Measurements from ENCODE around the gene SPEN.
"Not testable (repeated sequence)": the region's sequence is repeated elsewhere in the genome, so short reads cannot be mapped to it uniquely, and the experiment has no call there.

The SPEN gene

DNA sequence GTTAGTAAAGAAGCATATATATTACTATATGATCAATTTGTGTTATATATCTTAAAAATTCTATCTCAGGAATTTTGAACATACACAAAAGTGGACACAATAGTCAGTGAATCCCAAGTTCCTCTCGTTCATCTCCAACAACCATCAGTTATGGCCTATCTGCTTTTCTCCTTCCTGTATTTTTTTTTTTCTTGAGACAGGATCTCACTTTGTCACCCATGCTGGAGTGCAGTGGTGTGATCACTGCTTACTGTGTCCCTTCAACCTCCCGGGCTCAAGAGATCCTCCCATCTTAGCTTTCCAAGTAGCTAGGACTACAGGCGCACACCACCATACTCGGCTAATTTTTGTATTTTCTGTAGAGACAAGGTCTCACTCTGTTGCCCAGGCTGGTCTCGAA lies 9.4 kb downstream of the SPEN start:
- no peak for DNase-seq

DNA sequence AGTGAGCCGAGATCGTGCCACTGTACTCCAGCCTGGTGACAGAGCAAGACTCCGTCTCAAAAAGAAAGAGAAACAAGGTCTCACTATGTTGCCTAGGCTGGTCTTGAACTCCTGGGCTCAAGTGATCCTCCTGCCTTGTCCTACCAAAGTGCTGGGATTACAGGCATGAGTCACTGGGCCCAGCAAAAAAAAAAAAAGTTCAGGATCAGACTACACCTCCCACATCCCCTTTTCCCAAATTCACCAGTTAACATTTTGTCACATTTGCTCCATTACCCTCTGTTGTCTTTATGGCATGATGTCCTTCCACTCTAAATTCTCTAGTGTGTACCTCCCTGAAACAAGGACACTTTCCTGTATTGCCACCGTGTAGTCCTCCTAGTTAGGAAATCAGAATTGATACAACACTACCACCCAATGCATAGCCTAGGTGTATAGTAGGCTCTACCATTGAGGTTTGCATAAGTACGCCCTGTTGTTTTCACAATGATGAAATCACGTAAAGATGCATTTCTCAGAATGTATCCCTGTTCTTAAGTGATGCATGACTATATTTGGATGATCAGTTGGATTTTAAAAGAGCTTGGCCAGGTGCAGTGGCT lies 10.7 kb downstream of the SPEN start:
- no peak for DNase-seq

DNA sequence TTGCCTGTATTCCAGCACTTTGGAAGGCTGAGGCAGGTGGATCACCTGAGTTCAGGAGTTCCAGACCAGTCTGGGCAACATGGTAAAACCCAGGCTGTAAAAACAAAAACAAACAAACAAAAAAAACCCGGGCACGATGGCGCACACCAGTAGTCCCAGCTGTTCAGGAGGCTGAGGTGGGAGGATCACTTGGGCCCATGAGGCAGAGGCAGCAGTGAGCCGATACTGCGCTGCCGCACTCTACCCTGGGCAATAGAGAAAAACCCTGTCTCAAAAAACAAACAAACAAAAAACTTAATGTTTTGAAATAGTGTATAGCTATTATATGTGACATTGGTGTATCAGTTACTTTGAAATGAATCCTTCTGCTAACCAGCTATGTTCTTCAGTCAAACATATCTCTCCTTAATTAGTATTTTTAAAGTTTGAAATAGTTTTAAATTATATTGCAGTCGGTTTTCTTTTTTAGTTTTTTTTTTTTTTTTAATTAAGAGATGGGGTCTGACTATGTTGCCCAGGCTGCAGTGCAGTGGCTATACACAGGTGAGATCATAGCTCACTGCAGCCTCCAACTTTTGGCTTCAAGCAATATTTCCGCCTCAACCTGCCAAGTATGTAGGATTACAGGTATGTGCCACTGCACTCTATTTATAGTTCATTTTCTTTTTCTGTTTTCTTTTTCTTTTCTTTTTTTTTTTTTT lies 11.3 kb downstream of the SPEN start:
- no peak for DNase-seq

DNA sequence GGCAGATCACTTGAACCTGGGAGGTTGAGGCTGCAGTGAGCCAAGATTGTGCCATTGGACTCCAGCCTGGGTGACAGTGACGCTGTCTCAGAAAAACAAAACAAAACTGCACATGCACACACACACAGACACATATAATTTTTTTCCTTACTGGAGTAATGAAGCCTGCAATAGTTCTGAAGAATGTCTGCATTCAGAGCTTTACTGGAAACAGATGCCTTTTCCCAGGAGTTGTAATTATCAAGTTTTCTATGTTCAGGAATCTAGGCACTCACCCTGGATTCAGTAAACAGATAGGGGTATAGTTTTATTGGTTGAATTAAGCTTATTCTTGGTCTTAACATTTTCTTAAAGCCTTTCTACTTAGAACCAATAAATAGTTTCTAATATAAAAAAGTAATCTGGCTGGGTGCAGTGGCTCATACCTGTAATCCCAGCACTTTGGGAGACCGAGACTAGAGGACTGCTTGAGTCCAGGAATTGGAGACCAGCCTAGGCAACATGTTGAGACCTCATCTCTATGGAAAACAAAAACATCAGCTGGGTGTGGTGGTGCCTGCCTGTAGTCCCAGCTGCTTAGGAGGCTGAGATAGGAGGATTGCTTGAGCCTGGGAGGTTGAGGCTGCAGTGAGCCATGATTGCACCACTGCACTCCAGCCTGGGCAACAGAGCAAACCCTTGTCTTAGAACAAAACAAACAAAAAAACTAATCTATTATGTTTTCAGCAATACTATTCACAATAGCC lies 15.8 kb downstream of the SPEN start:
- no peak for DNase-seq

DNA sequence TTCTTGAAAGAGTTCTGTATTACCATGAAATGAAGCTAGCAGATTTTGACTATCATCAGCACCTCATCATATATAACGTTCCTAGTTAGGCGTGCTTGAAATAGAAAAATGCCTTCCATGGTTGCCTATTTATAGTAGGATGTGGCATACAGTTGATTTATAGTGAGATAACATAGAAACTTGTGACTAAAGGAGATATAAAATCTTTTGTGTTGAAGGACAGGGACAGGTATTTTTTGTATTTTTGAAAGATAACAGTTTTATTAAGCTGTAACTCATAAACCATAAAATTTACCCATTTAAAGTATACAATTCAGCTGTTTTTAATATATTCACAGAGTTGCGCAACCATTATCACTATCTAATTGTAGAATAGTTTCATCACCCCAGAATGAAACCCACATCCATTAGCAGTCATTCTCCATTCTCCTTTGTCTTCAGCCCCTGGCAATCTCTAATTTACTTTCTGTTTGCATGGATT lies 19.3 kb downstream of the SPEN start:
- DNase-seq, result no peak

DNA sequence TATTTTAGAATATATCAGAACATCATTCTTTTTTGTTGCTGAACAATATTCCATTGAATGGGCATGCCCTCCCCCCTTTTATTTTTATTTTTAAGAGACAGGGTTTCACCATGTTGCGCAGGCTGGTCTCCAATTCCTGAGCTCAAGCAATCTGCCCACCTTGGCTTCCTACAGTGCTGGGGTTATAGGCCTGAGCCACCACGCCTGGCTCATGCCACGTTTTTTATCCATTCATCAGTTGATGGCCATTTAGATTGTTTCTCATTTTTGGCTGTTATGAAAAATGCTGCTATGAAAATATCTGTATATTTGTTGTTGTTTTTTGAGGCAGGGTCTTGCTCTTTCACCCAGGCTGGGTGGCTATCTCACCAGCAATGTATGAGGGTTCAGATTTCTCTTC lies 19.8 kb downstream of the SPEN start:
- no peak for DNase-seq

DNA sequence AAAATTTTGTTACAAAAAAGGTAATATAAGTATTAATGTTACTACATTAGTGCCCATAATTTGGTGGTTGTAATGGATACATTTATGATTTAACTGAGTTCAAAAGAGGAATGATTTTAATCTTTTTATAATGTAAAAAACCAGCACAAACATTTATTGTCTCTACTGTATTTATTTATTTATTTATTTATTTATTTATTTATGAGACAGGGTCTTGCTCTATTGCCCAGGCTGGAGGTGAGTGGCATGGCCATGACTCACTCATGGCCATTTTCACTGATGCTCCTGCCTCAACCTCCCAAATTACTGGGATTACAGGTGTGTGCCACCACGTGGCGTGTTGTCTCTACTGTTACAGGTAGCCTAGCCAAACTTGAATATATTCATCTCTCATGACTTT lies 21.9 kb downstream of the SPEN start:
- no peak for DNase-seq

DNA sequence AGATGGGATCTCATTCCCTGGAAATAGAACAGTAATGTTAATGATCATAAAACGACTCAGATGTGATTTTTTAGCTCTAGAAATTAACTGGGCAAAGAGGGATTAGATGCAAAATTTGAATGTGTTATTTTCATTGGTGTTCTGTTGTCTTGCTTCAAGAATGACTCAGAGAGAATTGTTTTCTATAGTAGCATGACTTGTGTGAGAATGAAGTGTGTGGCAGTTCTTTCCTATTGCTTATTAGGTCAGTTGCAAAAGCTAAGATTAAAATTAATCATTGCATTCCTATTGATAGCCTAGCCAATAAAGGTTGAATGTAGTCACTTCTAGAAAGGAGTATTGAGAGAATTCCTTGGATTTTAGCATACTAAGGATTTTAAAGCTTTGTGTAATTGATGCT lies 22.9 kb downstream of the SPEN start:
- DNase-seq, result no peak

DNA sequence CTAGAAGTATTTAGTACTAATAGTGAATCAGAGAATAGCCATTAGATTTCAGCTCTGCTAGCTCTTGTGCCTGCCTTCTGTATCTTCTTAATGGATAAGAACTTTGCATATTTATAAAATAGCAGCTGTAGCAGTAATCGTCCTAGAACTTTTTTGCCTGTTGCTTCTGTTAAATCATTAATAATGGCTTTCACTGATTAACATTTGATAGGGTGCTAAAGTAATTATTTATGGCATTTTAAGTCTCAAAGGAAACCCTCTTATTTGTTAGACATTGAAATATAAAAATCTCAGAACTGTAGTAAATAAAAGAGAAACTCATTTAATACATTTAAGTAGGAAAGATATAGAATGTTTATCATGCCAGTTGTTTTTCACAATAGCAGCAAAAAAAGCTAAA lies 27.0 kb downstream of the SPEN start:
- no peak for DNase-seq

DNA sequence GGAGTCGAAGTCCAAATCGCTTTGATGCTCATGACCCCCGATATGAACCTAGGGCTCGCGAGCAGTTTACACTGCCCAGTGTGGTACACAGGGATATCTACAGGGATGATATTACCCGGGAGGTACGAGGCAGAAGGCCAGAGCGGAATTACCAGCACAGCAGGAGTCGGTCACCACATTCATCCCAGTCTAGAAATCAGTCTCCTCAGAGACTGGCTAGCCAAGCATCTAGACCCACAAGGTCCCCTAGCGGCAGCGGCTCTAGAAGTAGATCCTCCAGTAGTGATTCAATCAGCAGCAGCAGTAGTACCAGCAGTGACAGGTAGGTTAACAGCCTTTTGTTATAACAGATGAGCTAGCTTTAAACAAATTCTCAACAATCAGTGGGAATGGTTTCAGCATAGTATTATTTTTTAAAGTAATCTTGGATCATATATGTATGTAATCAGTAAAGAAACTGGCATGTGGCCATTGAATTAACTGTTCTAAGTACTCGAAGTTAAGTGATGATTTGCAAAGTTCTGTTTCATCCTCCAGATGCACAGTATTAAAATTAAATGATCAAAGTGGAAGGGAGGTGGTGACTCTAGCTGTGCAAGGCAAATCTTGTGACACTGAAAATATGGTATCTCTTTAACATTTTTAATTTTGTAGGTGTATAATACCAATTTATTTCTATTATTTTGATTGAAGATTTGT lies 29.0 kb downstream of the SPEN start:
- DNase-seq, result no peak

DNA sequence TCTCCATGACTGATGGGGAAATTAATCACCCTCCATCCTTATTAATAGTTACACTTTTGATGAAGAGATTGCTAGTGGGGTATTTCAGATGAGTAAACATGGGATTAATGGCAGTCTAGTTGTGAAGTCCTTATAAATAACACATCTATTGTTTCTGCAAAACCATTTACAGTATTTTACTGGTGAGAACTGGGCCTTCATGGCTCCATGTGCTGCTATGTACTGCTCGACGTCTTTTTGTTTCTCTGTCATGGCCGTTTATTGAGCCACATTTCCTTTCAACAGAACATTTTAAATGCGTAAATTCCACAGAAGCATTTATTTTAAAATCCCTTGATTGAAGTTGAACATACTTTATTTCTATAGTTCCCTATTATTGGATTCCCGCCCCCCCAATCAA lies 34.5 kb downstream of the SPEN start:
- DNase-seq, result no peak

DNA sequence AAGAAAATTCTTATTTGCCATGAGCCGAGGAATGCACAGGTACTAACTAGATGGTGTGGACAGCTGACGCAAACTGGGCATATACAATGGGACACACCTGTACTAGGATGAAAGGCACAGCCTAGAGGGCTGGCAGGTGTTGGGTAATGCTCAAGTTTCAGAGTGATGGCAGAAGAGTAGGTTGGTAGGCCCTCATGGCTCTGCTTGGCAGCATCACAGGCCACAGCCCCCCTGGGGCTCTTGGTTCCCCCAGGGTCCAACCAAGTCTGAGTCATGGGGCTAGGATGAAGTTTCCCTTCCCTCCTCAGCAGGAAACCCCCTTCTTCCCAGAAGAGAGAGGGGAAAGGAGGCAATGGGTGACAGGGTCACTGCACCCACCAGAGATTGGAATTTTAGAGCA lies 35.2 kb downstream of the SPEN start:
- peak in 1 of 2 donors; percentile 4 for DNase-seq

DNA sequence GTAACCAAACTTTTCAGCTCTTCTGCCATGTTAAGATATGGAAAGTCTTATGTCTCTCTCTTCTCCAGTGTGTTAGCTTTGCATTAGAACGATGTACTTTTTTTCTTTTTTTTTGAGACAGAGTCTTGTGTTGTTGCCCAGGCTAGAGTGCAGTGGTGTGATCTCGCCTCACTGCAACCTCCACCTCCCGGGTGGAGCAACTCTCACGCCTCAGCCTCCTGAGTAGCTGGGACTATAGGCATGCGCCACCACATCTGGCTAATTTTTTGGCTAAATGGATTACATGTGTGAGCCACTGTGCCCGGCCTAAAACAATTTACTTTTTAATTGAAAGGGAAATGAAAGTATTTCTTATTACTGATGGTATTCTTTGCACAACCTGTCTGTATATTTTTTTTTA lies 35.8 kb downstream of the SPEN start:
- no peak for DNase-seq

DNA sequence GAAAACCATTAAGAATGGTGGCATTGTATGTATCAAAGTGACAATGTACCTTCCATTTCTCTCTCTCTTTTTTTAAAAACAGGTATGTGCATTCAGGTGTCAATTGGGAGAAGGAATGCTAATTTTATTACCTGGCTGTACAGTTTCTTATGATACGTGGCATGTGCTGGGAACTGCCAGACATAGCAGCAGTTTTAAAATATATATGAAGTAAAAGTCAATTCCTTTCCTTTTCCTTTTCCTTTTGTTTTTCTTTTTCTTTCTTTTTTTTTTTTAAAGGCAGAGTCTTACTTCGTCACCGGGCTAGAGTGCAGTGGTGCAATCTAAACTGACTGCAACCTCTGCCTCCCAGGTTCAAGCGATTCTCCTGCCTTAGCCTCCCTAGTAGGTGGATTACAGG lies 37.0 kb downstream of the SPEN start:
- no peak for DNase-seq

DNA sequence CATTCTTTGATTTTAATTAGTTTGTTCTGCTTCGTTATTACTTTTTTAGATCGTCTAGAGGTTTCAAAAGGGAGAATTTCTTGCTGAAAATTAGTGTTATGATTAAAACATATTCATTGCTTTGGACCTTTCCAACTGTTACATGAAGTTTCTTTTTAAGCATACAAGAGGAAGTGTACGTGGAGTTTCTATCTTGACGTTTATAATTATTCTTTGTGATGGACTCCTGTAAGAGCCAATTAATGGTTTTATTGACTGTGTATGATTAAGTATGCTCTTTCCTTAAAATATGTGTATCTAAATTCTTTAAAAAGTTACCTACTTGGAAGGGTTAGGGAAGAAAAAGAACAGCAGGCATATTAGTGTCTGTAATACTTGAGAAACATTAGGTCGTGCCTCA lies 37.8 kb downstream of the SPEN start:
- no peak for DNase-seq

DNA sequence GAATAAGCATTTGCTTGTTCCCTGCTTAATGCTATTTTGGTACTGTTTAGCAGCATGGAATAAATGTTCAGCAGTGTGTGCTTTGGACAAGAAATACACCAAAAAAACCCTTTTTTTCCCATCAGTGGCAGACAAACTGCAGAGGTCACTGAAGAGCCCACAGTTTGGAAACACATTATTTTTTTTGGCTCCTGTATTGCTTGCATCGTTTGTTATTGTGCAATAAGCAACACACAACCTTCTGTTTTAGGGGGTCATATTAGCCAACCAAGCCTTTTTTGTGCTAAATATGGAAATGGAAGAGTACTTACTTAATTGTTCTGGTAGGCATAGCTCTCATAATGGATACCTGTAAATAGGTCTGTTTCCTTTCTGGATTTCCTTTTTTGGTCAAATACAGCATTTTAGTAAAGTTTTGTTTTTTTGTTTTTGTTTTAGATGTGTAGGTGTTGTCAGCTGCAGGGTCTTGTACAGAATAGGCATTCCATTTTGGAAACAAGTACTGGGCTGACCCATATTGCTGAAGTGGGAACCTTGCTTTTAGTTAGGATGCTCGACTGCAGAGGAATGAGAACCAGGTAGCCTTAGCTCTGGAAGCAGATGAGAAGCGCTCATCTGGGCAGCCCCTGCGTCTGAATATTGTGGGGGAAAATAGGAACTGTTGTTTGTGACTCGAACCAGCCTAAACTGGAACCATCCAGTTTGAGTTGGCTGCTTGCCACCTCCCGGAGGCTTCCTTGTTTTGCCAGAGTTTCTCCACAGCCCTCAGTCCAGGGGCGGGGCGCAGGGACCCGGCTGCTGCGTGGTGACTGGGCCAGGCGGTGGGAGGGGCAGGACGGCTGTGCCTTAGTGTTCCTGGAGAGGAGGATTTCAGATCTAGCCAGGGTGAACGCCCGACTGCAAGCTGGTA lies 38.4 kb downstream of the SPEN start:
- DNase-seq, result peak; percentile 30 to 79

DNA sequence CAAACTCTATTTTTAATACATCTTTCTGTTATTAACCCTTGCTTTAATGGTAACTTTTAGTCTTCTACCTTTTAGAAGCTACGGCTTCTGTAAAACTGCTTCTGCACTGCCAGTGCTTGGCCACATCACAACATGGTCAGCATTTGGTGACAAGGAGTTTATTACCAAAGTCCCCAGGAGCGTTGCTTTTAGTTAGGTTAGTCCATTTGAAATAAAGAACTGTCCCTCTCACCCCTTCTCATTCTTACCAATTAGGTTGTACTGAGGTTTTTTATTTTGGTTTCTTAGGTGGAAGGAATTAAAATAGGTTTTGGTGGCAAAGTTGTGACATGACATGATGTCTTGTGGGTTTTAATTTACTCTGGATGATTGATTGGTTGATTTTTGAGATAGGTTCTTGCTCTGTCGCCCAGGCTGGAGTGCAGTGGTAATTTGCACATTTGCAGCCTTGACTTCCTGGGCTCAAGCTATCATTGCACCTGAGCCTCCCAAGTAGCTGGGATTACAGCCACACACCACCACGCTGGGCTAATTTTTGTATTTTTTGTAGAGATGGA lies 39.2 kb downstream of the SPEN start:
- no peak for DNase-seq

DNA sequence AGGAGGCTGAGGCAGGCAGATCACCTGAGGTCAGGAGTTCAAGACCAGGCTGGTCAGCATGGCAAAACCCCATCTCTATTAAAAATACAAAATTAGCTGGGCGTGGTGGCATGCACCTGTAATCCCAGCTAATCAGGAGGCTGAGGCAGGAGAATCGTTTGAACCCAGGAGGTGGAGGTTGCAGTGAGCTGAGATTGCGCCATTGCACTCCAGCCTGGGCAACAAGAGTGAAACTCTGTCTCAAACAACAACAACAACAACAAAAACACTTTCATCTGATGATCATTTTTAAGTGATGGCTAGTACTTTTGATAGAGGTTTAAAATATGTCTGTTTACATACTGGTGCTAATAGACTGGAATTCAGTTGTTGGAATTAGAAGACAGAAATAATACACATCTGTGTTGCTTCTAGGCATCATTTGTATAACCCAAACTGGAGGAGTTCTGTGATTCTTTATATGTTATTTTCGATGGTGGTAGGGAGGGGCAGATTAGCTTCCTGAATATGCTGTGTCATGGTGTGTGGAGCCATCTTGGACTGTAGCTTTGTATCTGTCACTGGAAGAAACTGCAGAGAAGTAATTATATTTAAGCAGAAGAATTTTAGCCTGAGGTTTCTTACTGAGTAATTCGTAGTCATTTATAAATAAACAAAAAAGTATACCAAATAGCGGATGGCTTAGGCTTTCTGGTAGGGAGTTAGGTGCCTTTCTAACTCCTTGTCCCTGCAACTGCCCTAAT lies 45.5 kb downstream of the SPEN start:
- not testable (repeated sequence) for DNase-seq

DNA sequence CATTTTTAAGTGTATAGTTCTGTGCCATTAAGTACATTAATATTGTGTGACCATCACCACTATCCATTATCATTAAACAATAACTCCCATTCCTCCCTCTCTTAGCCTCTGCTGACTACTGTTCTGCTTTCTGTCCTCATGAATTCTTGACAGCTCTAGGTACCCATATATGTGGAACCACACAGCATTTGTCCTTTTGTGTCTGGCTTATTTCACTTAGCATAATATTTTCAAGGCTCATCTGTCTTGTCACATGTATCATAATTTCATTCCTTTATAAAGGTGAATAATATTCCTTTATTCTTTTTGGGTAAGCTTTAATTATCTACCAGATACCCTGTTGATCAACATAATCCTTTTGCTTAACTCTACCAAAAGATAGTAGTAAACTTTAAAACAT lies 47.7 kb downstream of the SPEN start:
- DNase-seq, result no peak

DNA sequence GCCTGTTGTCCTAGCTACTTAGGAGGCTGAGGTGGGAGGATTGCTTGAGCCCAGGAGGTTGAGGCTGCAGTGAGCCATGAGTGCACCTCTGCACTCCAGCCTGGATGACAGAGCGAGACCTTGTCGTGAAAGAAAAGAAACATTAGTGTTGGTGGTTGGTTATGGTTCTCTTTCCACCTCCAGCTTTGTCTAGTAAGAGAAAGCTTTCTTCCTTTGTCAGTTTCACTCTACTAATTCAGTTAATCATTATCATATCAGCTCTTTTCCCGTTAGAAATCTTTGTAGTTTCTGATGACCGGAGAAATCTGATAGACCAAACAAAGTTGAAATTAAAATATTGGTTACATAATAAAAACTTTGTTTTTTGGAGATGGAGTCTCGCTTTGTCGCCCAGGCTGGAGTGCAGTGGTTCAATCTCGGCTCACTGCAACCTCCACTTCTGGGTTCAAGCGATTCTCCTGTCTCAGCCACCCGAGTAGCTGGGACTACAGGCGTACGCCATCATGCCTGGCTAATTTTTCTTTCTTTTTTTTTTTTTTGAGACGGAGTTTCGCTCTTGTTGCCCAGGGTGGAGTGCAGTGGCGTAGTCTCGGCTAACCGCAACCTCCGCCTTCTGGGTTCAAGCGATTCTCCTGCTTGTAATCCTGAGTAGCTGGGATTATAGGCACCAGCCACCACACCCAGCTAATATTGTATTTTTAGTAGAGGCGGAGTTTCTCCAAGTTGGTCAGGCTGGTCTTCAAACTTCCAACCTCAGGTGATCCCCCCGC lies 49.5 kb downstream of the SPEN start:
- DNase-seq, result not testable (repeated sequence)

DNA sequence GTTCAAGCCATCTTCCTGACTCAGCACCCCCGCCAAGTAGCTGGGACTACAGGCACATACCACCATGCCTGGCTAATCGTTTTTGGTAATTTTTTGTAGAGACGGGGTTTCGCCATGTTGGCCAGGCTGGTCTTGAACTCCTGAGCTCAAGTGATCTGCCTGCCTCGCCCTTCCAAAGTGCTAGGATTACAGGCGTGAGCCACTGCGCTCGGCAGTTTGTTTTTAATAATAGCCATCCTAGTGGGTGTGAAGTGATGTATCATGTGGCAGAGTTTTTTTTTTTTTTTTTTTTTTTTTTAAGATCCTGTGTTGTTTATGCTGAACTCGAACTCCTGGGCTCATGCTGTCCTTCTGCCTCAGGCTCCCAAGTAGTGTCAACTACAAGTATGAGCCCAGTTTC lies 51.8 kb downstream of the SPEN start:
- DNase-seq, result no peak

All from CD4-positive, alpha-beta T cell treated with Interleukin-1 beta for 1 hour (primary cell).